Gastrocnemius medialis (tissue), 4 donors: ENCODE measurements around the gene KRTAP12-1.

Experiments
- CTCF ChIP-seq, 5 experiments: fragments of 450-650 bp in 3 of 5; fragments of 200-600 bp in 2 of 5; sonication (generic) in 2 of 5; IDR thresholded peaks in 4 of 5; conservative IDR thresholded peaks in 1 of 5; 1 replicate in 4 of 5; 2 replicates in 1 of 5; pipeline ENCODE4 v1.5.1; 2016 to 2019; ENCODE audit warnings: antibody characterized with exemption in 5 of 5, mild to moderate bottlenecking in 3 of 5, moderate library complexity in 3 of 5
- POLR2A ChIP-seq, 2 donors: fragments of 450-650 bp; IDR thresholded peaks; one replicate each; pipeline ENCODE4 v1.6.1; 2017; ENCODE audit warnings: antibody characterized with exemption in 2 of 2, mild to moderate bottlenecking in 2 of 2, moderate library complexity in 2 of 2

- no peak for TF ChIP-seq POLR2A (IDR thresholded peaks at IDR 0.05)
- TF ChIP-seq CTCF (IDR thresholded peaks at IDR 0.05 in 4 of 5, conservative IDR thresholded peaks at IDR 0.05 in 1 of 5) = no peak
These were observed 811 bp downstream of the KRTAP12-1 start for GRCh38 chr21:44681152-44681551.
